ENCODE data around the gene NFIL3. TPM values are rescaled to one million over a fixed set of nuclear protein-coding genes. Genes with fewer than 3 reads are reported as not detected.

NFIL3 gene
- total RNA-seq, 4 donors from 2014 or later = 36.6 to 167 (median 56.3) TPM

DNA sequence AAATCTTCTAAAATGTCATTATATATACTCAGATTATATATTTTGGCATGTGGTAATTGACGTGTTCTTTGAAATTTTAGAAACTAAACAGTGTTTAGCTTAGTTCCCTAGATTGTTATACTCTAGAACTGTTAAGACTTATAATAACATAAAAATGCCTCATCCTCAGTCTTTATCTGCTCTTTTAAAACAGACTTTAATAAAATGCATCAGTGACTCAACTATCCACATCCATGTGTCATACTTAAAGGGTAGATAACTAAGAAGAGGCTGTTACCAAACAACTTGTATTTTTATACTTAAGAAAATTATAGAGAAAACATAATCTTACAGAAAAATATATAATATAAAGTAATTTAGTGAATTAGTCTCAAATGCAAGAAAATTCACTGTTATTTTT is 15.2 kb downstream of the NFIL3 start:
- peaks cover 3 to 28% of the 10 kb centered on the region in 2 donors for H3K36me3 ChIP-seq
- H3K27ac ChIP-seq = peak overlapping the region; percentile 14 to 66 (median 18)
- H3K4me1 ChIP-seq = peaks cover 5 to 6% of the 10 kb centered on the region in 2 donors
- intact Hi-C loops (cut with DNase I; ENCODE audit: low total_unique reads) = no loop called here
- in situ Hi-C loops (cut with MboI; ENCODE audit: low sequenced_read_pairs in 4 of 4) = loop anchor here in 1 of 4 donors (25.0 kb wide), 1 partner anchor 196 kb away; no protein-coding TSS in a partner anchor
- H3K9me3 ChIP-seq = no peaks in the 10 kb centered on the region
- TF ChIP-seq, protein P1, sequence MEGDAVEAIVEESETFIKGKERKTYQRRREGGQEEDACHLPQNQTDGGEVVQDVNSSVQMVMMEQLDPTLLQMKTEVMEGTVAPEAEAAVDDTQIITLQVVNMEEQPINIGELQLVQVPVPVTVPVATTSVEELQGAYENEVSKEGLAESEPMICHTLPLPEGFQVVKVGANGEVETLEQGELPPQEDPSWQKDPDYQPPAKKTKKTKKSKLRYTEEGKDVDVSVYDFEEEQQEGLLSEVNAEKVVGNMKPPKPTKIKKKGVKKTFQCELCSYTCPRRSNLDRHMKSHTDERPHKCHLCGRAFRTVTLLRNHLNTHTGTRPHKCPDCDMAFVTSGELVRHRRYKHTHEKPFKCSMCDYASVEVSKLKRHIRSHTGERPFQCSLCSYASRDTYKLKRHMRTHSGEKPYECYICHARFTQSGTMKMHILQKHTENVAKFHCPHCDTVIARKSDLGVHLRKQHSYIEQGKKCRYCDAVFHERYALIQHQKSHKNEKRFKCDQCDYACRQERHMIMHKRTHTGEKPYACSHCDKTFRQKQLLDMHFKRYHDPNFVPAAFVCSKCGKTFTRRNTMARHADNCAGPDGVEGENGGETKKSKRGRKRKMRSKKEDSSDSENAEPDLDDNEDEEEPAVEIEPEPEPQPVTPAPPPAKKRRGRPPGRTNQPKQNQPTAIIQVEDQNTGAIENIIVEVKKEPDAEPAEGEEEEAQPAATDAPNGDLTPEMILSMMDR (IDR thresholded peaks at IDR 0.05 in 4 of 5, conservative IDR thresholded peaks at IDR 0.05 in 1 of 5) = no peak
- TF ChIP-seq POLR2A (IDR thresholded peaks at IDR 0.05) = no peak
- no peak for ATAC-seq
- no peak for DNase-seq
- no peak overlapping the region for H3K4me3 ChIP-seq
- H3K27me3 ChIP-seq = no peaks in the 10 kb centered on the region

DNA sequence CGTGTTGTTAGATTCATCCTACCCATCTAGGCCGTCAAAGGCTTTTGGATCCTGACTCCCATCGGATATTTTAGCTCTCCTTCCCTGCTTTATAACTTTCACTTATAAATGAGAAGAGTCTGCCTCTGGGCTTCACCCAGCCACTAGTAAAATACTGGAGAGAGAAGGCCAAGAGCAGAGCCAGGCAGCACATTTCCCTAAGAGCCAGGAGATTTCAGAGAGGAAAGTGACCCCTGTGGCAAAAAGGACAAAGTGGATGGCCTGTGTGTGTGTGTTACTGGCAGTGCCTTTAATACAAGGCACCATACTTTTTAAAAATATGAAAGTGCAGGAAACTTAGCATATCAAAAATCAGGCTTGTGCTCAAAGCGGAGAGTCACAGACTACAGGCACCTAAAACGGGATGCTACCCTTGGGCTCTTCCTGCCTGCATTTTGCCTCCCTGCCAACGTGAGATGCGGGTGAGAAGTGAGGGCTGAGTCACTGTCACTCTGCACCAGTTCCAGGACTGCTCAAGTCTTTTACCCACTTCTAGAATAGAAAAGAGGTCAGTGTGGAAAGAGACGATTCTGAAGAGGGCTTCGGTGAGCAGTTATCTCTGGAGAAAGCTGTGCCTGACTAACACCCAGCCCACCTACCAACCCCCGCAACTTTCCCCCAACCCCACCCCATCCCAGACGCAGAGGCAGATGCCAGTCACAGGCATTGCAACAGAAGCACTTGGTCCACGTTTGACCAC is 15.9 kb downstream of the NFIL3 start:
- ATAC-seq (peak; percentile 76 to 77), DNase-seq (peak in 1 of 2 donors; percentile 58)
- no peaks in the 10 kb centered on the region for H3K9me3 ChIP-seq
- intact Hi-C loops (cut with DNase I; ENCODE audit: low total_unique reads) = no loop called here
- H3K27me3 ChIP-seq = no peaks in the 10 kb centered on the region
- TF ChIP-seq, protein P1 (IDR thresholded peaks at IDR 0.05 in 4 of 5, conservative IDR thresholded peaks at IDR 0.05 in 1 of 5) = no peak
- TF ChIP-seq POLR2A (IDR thresholded peaks at IDR 0.05) = no peak
- H3K4me3 ChIP-seq = no peak overlapping the region
- H3K27ac ChIP-seq = peak overlapping the region; percentile 17 to 66 (median 28)
- H3K4me1 ChIP-seq = peaks cover 5 to 6% of the 10 kb centered on the region in 2 donors
- H3K36me3 ChIP-seq = peaks cover 3 to 28% of the 10 kb centered on the region in 2 donors
- in situ Hi-C loops (cut with MboI; ENCODE audit: low sequenced_read_pairs in 4 of 4) = loop anchor here in 1 of 4 donors (25.0 kb wide), 1 partner anchor 195 kb away; no protein-coding TSS in a partner anchor

DNA sequence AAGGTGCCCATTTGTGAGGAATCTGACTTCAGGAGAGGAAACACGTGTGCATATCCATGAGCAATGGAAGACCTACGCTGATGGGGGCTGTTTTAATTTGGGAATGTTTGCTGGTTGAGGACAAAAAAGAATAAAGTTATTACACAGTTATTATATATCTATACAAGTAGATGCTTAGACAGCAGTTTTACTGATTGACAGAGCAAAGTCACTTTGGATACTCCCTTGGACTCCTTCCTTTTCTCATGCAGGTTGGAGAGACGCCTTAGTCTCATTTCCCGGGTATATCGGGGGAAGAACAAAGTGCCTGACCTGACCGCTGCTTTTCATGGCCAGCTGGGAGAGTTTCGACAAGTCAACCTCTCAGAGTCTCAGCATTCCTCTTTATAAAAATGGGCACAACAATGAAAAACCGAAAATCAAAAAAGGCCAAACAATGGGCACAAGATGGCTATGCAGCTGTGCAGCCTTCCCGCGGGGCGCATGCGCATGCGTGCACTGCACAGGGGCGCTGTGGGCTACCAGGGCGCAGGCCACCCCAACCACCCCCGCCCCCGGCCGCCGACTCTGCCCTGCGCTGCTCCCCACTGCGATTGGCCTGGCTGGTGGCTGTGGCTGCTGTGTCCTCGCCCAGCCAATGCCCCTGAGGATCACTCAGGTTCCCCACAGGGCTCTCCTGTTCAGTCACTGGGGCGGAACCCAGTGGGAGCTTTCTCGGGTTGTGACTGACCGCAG is 18.1 kb downstream of the NFIL3 start:
- DNase-seq (no peak), ATAC-seq (no peak)
- H3K27me3 ChIP-seq = no peaks in the 10 kb centered on the region
- peaks cover 3 to 28% of the 10 kb centered on the region in 2 donors for H3K36me3 ChIP-seq
- in situ Hi-C loops (cut with MboI; ENCODE audit: low sequenced_read_pairs in 4 of 4) (loop anchor here in 1 of 4 donors (25.0 kb wide), 1 partner anchor 193 kb away; no protein-coding TSS in a partner anchor), intact Hi-C loops (cut with DNase I; ENCODE audit: low total_unique reads) (no loop called here)
- H3K4me1 ChIP-seq = peaks cover 5 to 6% of the 10 kb centered on the region in 2 donors
- TF ChIP-seq, protein P1 (IDR thresholded peaks at IDR 0.05 in 4 of 5, conservative IDR thresholded peaks at IDR 0.05 in 1 of 5) = no peak
- TF ChIP-seq POLR2A (IDR thresholded peaks at IDR 0.05) = no peak
- no peak overlapping the region for H3K4me3 ChIP-seq
- H3K27ac ChIP-seq = no peak overlapping the region
- no peaks in the 10 kb centered on the region for H3K9me3 ChIP-seq

DNA sequence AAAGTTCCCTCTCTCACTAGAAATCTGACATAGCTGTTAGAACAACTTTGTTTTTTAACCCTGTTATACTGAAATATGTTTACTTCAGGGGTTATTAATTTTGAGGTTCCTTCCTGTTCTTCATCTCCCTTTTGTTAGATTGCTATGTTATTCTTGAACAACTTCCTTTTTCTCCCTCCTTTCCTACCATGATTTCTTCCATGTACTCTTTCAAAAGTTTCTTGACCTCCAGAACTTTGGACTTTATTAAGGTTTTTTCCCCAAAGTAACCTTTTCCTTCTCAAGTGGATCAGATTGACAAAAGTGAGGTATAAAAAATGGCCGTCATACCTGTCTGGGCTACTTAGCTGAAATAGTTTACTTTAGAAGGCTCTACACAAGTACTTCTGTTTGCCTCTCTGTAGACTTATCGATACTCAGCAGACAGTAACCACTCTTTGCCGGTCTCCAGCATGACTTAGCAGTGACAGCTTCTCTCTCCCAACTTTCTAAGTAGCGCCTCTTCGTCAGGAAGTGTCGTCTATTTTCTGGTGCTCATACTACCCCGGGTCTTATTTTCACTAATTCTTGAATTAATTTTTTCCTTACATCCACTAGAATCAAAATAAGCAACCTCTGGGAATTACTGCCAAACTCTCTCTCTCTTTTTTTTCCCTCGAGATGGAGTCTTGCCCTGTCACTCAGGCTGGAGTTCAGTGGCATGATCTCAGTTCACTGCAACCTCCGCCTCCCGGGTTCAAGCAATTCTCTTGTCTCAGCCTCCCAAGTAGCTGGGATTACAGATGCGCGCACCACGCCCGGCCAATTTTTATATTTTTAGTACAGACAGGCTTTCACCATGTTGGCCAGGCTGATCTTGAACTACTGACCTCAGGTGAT is 19.7 kb downstream of the NFIL3 start:
- TF ChIP-seq, protein P1 (IDR thresholded peaks at IDR 0.05 in 4 of 5, conservative IDR thresholded peaks at IDR 0.05 in 1 of 5) = no peak
- no peak for TF ChIP-seq POLR2A (IDR thresholded peaks at IDR 0.05)

More for the DNA sequence above, 19.7 kb downstream of the NFIL3 start:
- intact Hi-C loops (cut with DNase I; ENCODE audit: low total_unique reads) (no loop called here), in situ Hi-C loops (cut with MboI; ENCODE audit: low sequenced_read_pairs in 4 of 4) (loop anchor here in 1 of 4 donors (25.0 kb wide), 1 partner anchor 192 kb away; no protein-coding TSS in a partner anchor)
- DNase-seq (no peak), ATAC-seq (no peak)
- Histone ChIP-seq H3K4me1 (peaks cover 5% of the 10 kb centered on the region in 2 donors), H3K9me3 (no peaks in the 10 kb centered on the region), H3K36me3 (peaks cover 0 to 13% of the 10 kb centered on the region in 2 donors), H3K27ac (no peak overlapping the region), H3K4me3 (no peak overlapping the region), H3K27me3 (no peaks in the 10 kb centered on the region)
